Mesodermal cell (in vitro differentiated cells): ENCODE measurements around the gene ADISSP.
A peak's percentile ranks its signal among the peaks of the same experiment; 100 is the strongest.

Experiments used
- H3K27ac ChIP-seq: 2 replicates; pipeline ENCODE4 v1.7.0; 2013; ENCODE audit warnings: mild to moderate bottlenecking, low read depth, low read length, moderate library complexity; ENCODE audit not compliant: severe bottlenecking
- H3K36me3 ChIP-seq: 2 replicates; pipeline ENCODE4 v1.7.1; 2013; ENCODE audit warnings: mild to moderate bottlenecking, low read length, moderate library complexity; ENCODE audit not compliant: control insufficient read depth, insufficient read depth
- H3K4me1 ChIP-seq: one replicate; pipeline ENCODE4 v1.7.1; 2013; ENCODE audit warnings: mild to moderate bottlenecking, low read length; ENCODE audit not compliant: insufficient read depth, control insufficient read depth, poor library complexity, severe bottlenecking
- H3K4me3 ChIP-seq: 2 replicates; pipeline ENCODE4 v1.7.0; 2013; ENCODE audit warnings: low read length, control low read depth, mild to moderate bottlenecking; ENCODE audit not compliant: insufficient read depth, poor library complexity, severe bottlenecking; ENCODE audit errors: extremely low read depth
- H3K9me3 ChIP-seq: 2 replicates; pipeline ENCODE4 v1.7.1; 2013; ENCODE audit warnings: mild to moderate bottlenecking, low read length, moderate library complexity; ENCODE audit not compliant: control insufficient read depth
- WGBS, 2 experiments: methylation state at CpG; one replicate each; pipeline ENCODE4 v1.1.5; 2013; ENCODE audit warnings: missing lambda C conversion rate in 2 of 2; ENCODE audit not compliant: insufficient coverage in 2 of 2; 5-methylcytosine and 5-hydroxymethylcytosine counted together

Gene ADISSP

DNA sequence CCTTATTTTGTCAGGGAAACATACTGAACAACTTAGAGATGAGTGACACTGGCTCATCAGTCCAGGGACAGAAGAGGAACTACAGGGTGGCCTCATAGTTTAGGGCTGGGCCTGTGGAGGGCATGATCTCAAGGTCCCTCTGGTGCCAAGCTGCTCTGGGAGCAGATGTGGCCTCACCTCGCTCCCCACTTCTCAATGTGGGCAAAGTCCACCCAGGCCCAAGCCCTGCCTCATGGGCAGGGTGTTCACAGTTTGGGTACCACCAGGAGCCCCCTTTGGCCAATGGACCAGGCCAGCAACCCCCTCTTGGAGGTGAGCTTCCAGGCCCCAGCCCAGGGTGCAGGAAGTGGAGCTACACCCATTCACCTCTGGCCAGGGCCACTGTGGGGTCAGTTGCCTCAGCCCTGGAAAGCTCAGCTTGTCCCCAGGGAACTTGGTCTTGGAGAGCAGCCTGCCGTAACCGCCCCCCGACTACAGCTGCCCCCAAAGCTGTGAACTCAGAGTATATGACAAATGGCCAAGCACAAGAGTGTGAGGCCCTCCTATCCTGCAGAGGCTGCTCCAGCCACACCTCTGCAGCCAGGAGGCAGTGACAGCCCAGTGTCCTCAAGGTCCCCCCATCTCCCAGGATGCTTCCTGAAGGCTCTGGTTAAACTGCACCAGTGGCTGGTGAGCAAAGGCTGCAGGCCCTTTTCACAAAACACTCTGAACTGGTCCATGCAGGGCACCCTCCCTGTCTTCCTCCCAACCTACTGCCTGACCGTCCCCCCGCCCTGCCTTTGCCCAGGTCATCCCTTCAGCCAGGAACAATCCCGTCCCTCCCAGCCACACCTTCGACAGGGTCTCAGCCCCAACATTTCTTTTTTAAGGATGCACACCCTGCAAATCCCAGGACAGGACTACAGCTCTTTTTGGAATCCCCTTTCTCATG, 3.6 kb downstream of the ADISSP start:
- H3K27ac ChIP-seq = no peak overlapping the region
- WGBS, 2 experiments = 88 to 96% methylated on average over 8 of the region's 8 CpGs
- peaks cover 16% of the 10 kb centered on the region for H3K36me3 ChIP-seq
- no peak overlapping the region for H3K4me3 ChIP-seq
- peaks cover 10% of the 10 kb centered on the region for H3K4me1 ChIP-seq
- H3K9me3 ChIP-seq = no peaks in the 10 kb centered on the region

DNA sequence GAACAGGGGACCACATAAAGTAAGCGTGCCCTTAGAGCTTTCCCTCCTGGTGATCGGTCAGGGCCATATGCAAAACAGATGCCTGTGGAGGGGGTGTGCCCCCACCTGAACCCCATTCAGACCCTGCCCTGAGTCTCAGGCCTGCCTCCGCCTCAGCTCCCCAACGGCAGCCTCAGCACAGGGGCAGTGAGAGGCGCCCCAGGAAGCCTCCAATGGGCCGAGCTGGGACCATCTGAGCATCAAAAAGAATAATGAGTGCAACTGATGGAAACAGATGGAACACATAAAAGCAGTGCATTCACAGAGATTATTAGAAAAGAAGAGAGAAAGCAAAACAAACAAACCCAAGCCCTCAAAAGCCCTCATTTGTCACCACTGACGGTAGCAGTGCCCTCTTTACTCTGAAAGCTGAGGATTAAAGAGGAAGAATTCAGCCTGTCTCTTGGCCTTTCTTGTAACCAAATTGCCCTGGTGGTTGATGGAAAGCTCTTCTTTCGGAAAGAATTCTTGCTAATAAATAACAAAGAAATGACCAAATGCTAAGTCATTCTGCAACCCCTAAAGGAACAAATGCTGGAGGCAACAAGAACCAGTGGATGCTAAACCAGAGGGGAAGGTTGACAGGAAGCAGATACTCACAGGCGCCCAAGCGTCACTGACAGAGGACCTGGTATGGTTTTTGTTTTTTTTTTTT, 6.8 kb downstream of the ADISSP start:
- Histone ChIP-seq H3K4me3 (no peak overlapping the region), H3K27ac (peak overlapping the region; percentile 10), H3K4me1 (no peaks in the 10 kb centered on the region), H3K9me3 (no peaks in the 10 kb centered on the region), H3K36me3 (peaks cover 34% of the 10 kb centered on the region)
- WGBS, 2 experiments = 90% methylated on average over 7 to 8 of the region's 10 CpGs

DNA sequence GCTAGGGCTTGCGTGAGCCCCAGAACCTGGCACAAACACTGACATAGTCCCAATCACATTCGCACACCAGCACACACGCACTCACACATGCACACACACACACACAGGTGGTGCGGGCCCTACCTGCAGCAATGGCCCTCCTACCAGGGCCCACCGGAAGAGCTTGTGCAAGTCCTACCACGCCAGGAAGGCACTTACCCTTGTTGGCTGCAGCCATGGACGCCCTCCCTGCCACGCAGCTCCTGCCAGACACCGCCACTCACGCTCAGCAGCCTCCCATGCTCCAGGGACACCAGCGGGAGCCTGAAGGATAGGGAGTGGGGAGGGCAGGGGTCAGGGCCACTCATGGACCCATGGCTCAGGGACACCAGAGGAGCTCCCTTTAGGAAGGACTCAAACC, 7.7 kb downstream of the ADISSP start:
- Histone ChIP-seq H3K9me3 (no peaks in the 10 kb centered on the region), H3K4me1 (no peaks in the 10 kb centered on the region), H3K36me3 (peaks cover 34% of the 10 kb centered on the region), H3K27ac (no peak overlapping the region), H3K4me3 (no peak overlapping the region)
- WGBS, 2 experiments = 89 to 95% methylated on average over 8 to 11 of the region's 11 CpGs

DNA sequence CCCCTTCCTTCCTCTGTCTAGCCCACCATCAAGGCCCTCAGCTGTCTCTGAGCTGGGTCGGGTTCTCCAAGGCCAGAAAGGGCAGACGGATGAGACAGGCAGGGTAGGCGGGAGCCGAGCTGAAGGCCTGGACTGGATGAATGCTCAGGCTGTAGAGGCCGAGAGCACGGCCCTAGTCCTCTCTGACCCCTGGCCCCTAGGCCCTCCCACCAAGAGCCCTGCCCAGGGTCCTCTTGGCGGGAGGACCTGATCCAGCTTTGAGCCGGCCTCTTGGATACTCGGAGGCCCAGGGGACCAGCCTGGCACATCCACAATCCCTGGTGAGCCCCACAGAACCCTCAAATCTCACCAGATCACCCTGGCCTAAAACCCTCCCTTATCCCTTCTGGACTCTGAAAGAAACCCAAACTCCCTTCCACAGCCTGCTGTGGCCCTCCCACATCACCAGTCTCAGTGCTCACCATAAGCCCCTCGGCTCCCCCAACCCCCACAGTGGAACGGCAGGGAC, 8.2 kb downstream of the ADISSP start:
- Histone ChIP-seq H3K27ac (no peak overlapping the region), H3K9me3 (no peaks in the 10 kb centered on the region), H3K4me3 (no peak overlapping the region), H3K4me1 (no peaks in the 10 kb centered on the region), H3K36me3 (peaks cover 34% of the 10 kb centered on the region)
- WGBS, 2 experiments = 82% methylated on average over 8 to 9 of the region's 11 CpGs

DNA sequence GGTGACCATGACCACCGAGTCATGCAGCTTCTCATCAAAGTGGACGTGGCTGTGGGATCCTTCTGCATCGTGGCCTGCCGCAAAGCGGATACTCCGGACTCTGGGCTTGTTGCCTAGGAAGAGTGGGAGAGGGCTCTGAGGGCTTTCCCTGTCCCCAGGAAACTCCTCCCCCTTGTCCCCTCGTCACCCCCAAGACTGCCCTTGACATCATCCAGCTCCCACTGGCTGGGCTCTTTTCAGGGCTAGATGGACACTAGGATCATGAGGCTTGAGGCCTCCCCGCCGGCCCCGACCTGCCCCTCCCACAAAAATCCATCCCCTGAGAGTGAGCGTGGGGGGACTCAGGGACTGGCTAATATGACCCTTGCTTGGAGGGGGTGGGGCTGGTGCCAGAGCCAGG, 9.0 kb downstream of the ADISSP start:
- no peaks in the 10 kb centered on the region for H3K4me1 ChIP-seq
- H3K36me3 ChIP-seq = peaks cover 34% of the 10 kb centered on the region
- 91 to 96% methylated on average over 5 to 7 of the region's 11 CpGs for WGBS, 2 experiments
- no peak overlapping the region for H3K4me3 ChIP-seq
- H3K27ac ChIP-seq = no peak overlapping the region
- no peaks in the 10 kb centered on the region for H3K9me3 ChIP-seq

DNA sequence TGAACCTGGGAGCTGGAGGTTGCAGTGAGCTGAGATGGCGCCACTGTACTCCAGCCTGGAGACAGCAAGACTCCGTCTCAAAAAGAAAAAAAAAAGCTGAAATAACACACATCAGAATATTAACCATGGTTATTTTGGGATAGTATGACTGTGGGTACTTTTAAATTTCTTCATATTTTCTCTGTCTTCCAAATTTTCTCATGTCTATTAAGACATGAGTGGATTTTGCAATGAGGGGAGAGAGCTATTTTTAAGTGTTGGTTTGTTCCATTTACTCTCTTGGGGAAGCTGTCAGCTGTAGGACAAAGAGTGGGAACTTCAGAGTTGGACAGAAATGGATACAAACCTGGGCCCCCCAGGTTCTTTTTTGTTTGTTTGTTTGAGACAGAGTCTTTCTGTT, 10.3 kb downstream of the ADISSP start:
- H3K27ac ChIP-seq = no peak overlapping the region
- no peak overlapping the region for H3K4me3 ChIP-seq
- WGBS, 2 experiments = no CpG with 5 or more reads among the region's 2 CpGs
- no peaks in the 10 kb centered on the region for H3K9me3 ChIP-seq
- H3K36me3 ChIP-seq = peaks cover 34% of the 10 kb centered on the region
- H3K4me1 ChIP-seq = no peaks in the 10 kb centered on the region

DNA sequence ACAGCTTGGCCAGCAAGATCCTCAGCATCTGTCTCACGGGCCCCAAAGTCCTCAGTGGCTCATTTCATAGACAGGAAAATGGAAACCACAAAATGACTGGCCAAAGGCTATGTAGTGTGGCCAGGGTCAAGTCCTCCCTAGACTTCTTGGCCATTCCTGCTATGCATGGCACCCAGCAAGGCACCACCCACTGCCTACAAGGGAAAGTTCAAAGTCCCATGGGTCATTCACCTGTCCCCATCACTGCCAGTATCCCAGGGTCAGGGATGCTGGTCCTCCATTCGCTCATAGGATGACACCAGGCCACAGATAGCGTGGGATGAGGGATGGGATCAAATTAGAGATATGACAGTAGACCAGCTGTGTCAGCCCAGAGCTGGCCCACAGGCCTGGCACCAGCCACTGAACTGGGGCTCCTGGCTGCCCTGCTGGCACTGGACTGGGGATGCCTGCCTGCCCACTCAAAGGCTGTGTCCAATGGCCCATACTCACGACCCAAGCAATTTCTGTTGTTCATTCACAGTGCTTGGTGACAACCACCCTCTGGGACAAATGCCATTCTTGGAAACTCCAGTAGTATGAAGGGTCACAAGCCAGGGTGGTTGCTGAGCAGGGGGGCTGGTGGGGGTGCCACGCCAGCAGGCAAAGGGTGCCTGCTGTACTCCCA, 11.6 kb downstream of the ADISSP start:
- H3K9me3 ChIP-seq = no peaks in the 10 kb centered on the region
- no peak overlapping the region for H3K27ac ChIP-seq
- no peak overlapping the region for H3K4me3 ChIP-seq
- no peaks in the 10 kb centered on the region for H3K4me1 ChIP-seq
- 89 to 92% methylated on average over 5 of the region's 5 CpGs for WGBS, 2 experiments
- peaks cover 26% of the 10 kb centered on the region for H3K36me3 ChIP-seq

DNA sequence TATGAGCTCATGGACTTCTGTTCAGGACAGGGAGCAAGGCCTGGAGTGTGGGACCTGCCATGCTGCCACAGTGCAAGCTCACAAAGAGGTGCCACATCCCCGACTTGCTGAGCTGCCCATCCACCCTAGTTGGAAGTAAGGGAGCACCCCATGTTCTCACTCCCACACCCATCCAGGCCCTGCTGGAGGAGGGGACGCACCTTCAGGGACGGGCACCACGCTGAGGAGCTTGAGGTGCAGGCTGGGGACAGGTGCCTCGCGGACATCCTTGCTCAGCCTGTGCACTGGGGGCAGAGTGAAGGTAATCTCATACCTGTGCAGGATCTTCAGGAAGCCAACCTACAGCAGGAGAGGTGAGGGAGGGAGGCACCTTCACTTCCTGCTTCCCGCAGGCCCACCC, 12.3 kb downstream of the ADISSP start:
- Histone ChIP-seq H3K36me3 (peaks cover 26% of the 10 kb centered on the region), H3K4me1 (peaks cover 2% of the 10 kb centered on the region), H3K4me3 (no peak overlapping the region), H3K27ac (no peak overlapping the region), H3K9me3 (no peaks in the 10 kb centered on the region)
- WGBS, 2 experiments = 90 to 96% methylated on average over 4 to 5 of the region's 7 CpGs

DNA sequence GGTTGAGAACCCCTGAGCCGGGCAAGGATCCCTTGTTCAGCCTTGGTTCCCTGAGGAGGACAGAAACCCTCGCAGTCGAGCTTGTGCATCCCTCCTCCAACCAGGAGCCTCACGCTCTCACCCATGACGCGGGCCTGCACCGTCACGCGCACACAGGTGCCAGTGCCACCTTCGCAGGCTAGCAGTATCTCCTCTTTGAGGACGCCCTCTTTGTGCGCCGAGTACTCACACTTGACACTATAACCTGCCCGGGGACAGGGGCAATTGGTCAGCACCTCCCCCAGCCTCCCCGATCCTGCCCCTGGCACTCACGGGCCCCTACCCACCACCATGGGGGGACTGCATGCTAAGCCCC, 13.3 kb downstream of the ADISSP start:
- H3K4me3 ChIP-seq = no peak overlapping the region
- peaks cover 18% of the 10 kb centered on the region for H3K36me3 ChIP-seq
- no peaks in the 10 kb centered on the region for H3K9me3 ChIP-seq
- 92 to 95% methylated on average over 12 to 15 of the region's 16 CpGs for WGBS, 2 experiments
- H3K27ac ChIP-seq = no peak overlapping the region
- peaks cover 6% of the 10 kb centered on the region for H3K4me1 ChIP-seq

DNA sequence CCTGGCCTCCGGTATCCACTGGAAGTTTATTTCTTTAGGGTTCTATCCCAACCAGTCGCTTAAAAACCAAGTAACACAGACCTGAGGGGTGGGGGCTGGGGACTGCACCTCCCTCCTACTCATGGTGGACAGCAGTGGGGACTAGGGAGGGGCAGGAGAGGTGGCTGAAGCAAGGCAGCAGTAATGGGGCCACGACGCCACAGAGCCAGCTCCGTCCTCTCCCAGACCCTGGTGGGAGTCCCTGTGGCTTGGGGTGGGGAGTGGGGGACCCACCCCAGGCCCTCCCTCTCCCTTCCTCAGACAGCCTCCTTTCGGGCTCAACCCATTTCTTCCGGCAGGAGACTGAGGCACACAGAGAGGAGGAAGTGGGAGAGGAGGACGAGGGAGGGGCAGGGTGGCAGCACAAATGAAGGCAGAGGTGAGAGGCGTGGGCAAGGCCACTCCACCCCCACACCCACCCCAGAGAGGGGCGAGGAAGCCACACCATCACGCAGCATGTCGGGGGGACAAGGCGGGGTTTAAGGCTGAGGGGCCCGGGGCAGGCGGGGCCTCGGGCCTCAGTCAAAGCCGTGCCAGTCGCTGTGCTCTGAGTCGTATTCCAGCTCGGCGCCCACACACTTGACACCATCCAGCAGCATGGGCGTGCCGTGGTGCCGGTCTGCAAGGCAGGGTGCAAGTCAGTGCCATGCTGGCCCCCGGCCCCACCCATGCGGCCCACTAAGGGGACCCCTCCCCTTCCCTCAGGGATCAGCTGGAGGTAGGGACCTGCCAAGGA, 13.9 kb downstream of the ADISSP start:
- H3K4me3 ChIP-seq = no peak overlapping the region
- no peaks in the 10 kb centered on the region for H3K9me3 ChIP-seq
- H3K36me3 ChIP-seq = peaks cover 18% of the 10 kb centered on the region
- H3K27ac ChIP-seq = no peak overlapping the region
- 95 to 97% methylated on average over 14 to 16 of the region's 26 CpGs for WGBS, 2 experiments
- peaks cover 6% of the 10 kb centered on the region for H3K4me1 ChIP-seq
